Glomerular endothelial cell (primary cell): ENCODE data around the gene TARM1. TPM values are rescaled to one million over a fixed set of nuclear protein-coding genes. Genes with fewer than 3 reads are reported as not detected.
A peak's percentile ranks its signal among the peaks of the same experiment; 100 is the strongest.

Source experiments
- DNase-seq: peaks from one replicate; pipeline ENCODE4 v3.0.0-alpha.2; 2011; ENCODE audit warnings: low read depth, low spot score; ENCODE audit errors: extremely low read depth
- total RNA-seq: library from RNA; depleted of rRNA; stranded (reverse); fragments of >200 nt; gene quantifications from 2 replicates; pipeline ENCODE4 v1.2.3, GENCODE V29; 2015

Gene TARM1
- total RNA-seq, 1 donor from 2014 or later, result not detected

GRCh38 chr19:54035215-54036178 lies 45.7 kb downstream of the TARM1 start:
- DNase-seq, result peak; percentile 71

- no peak for DNase-seq
Observed at GRCh38 chr19:54030895-54031586, 50.1 kb downstream of the TARM1 start.

- DNase-seq, result no peak
Observed at GRCh38 chr19:54029930-54030490, 51.2 kb downstream of the TARM1 start.

GRCh38 chr19:54029301-54029700 lies 51.9 kb downstream of the TARM1 start:
- no peak for DNase-seq

GRCh38 chr19:54026656-54027055 lies 54.5 kb downstream of the TARM1 start:
- DNase-seq, result no peak

- no peak for DNase-seq
Observed at GRCh38 chr19:54024660-54025059, 56.5 kb downstream of the TARM1 start.

- no peak for DNase-seq
Observed at GRCh38 chr19:54023191-54023590, 58.0 kb downstream of the TARM1 start.

- DNase-seq, result no peak
Observed at GRCh38 chr19:54021932-54022331, 59.2 kb downstream of the TARM1 start.

- DNase-seq, result no peak
Observed at GRCh38 chr19:54021363-54021762, 59.8 kb downstream of the TARM1 start.

Other genes with a start within 250 kb of the TARM1 start
- 134 and 174 TPM in 2 replicates for gene MYADM, start 213.5 kb downstream of the TARM1 start, total RNA-seq
- gene PRKCG, start 199.2 kb downstream of the TARM1 start, total RNA-seq, result 0.06 TPM in 1 of 2 replicates, not detected in the other
- gene CACNG7, start 172.1 kb downstream of the TARM1 start, total RNA-seq, result 1.9 and 2.2 TPM in 2 replicates
- 1.3 and 2.1 TPM in 2 replicates for gene CACNG8, start 118.4 kb downstream of the TARM1 start, total RNA-seq
- gene CACNG6, start 89.7 kb downstream of the TARM1 start, total RNA-seq, result 2.2 and 3.0 TPM in 2 replicates
- not detected in 2 replicates for gene VSTM1, start 17.5 kb downstream of the TARM1 start, total RNA-seq
- gene OSCAR, start 19.4 kb upstream of the TARM1 start, total RNA-seq, result not detected in 2 replicates
- gene NDUFA3, start 21.5 kb upstream of the TARM1 start, total RNA-seq, result 11.7 and 26.2 TPM in 2 replicates
- gene TFPT, start 34.3 kb upstream of the TARM1 start, total RNA-seq, result 58.5 and 63.2 TPM in 2 replicates
- gene PRPF31, start 34.4 kb upstream of the TARM1 start, total RNA-seq, result 57.8 and 66.7 TPM in 2 replicates
- gene CNOT3, start 56.4 kb upstream of the TARM1 start, total RNA-seq, result 19.6 and 29.5 TPM in 2 replicates
- 7.5 and 8.0 TPM in 2 replicates for gene LENG1, start 78.4 kb upstream of the TARM1 start, total RNA-seq
- not detected in 2 replicates for gene TMC4, start 91.8 kb upstream of the TARM1 start, total RNA-seq
- 354 and 361 TPM in 2 replicates for gene MBOAT7, start 108.2 kb upstream of the TARM1 start, total RNA-seq
- 92.9 and 140 TPM in 2 replicates for gene TSEN34, start 109.9 kb upstream of the TARM1 start, total RNA-seq
- 1,387 and 1,829 TPM in 2 replicates for gene RPS9, start 119.5 kb upstream of the TARM1 start, total RNA-seq
- gene LILRB3, start 141.6 kb upstream of the TARM1 start, total RNA-seq, result not detected in 2 replicates
- gene LILRA6, start 161.4 kb upstream of the TARM1 start, total RNA-seq, result not detected in 2 replicates
- not detected in 2 replicates for gene LILRB5, start 175.9 kb upstream of the TARM1 start, total RNA-seq
- gene LILRB2, start 199.7 kb upstream of the TARM1 start, total RNA-seq, result not detected in 2 replicates
- not detected in 2 replicates for gene LILRA5, start 231.8 kb upstream of the TARM1 start, total RNA-seq